ENCODE results near the gene DAP3.
"Not testable (repeated sequence)": the region's sequence is repeated elsewhere in the genome, so short reads cannot be mapped to it uniquely, and the experiment has no call there.

The DAP3 gene

GRCh38 chr1:155689081-155689607 lies at the start of gene DAP3:
Gene DAP3 (plus strand): TSS chr1:155689091. CDS start chr1:155709780, 20,689 bp downstream.
- not testable (repeated sequence) for H3K27me3 Mint-ChIP-seq; H3K9me3 Mint-ChIP-seq (ENCODE audit: low read depth)
- Mint-ChIP-seq H3K4me3 (peak within 1 kb of the TSS; percentile 96), H3K4me1 (ENCODE audit: low read depth) (peaks cover 68% of the 10 kb centered on the region), H3K36me3 (peaks cover 16% of the 10 kb centered on the region), H3K27ac (peak within 1 kb of the TSS; percentile 97)

- Mint-ChIP-seq H3K27me3 (no peaks in the 10 kb centered on the region), H3K27ac (no peak overlapping the region), H3K9me3 (ENCODE audit: low read depth) (no peaks in the 10 kb centered on the region), H3K4me1 (ENCODE audit: low read depth) (peaks cover 22% of the 10 kb centered on the region), H3K4me3 (no peak overlapping the region), H3K36me3 (peaks cover 6% of the 10 kb centered on the region)
These were observed 48.5 kb upstream of the DAP3 start for GRCh38 chr1:155640367-155640766.

DNA sequence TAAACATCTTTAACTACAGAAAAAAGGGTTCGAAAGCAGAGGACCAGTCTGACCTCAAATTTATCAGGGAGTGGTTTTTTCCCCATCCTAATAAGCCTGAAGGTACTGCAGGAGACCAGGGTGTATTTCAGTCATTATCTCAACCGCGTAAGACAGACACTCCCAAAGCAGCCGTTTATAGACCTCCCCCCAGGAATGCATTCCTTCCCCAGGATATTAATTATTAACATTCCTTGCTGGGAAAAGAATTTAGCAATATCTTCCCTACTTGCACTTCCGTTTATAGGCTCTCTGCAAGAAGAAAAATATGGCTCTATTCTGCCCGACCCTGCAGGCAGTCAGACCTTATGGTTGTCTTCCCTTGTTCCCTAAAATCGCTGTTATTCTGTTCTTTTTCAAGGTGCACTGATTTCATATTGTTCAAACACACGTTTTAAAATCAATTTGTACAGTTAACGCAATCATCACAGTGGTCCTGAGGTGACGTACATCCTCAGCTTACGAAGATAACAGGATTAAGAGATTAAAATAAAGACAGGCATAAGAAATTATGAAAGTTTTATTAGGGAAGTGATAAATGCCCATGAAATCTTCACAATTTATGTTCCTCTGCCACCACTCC lies 46.2 kb upstream of the DAP3 start:
- H3K4me1 Mint-ChIP-seq (ENCODE audit: low read depth); H3K4me3 Mint-ChIP-seq; H3K27me3 Mint-ChIP-seq; H3K9me3 Mint-ChIP-seq (ENCODE audit: low read depth); H3K27ac Mint-ChIP-seq: not testable (repeated sequence)
- H3K36me3 Mint-ChIP-seq = peaks cover 10% of the 10 kb centered on the region

DNA sequence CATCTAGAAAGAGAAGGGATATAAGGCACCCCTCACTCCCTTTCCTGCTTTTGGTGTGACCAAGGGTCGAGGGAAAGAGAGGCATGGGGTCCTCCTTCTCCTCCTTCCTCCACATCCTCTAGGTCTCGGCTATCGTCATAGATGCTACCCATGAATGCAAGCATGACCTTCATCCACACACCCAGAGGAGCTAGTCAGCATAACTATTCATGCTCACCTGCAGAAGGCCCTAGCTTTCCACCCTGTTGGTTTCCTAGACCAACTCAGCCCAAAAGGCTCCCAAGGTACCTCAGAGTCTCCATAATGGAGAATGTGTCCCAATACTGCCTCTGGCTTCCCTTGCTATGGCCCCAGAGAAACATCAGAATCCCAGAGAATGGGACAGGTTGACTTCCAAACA lies 45.7 kb upstream of the DAP3 start:
- Mint-ChIP-seq H3K4me1 (ENCODE audit: low read depth) (no peaks in the 10 kb centered on the region), H3K9me3 (ENCODE audit: low read depth) (no peaks in the 10 kb centered on the region), H3K27ac (no peak overlapping the region), H3K4me3 (no peak overlapping the region), H3K36me3 (peaks cover 10% of the 10 kb centered on the region), H3K27me3 (no peaks in the 10 kb centered on the region)

GRCh38 chr1:155645034-155645598 lies 43.8 kb upstream of the DAP3 start:
- no peak overlapping the region for H3K27ac Mint-ChIP-seq
- no peaks in the 10 kb centered on the region for H3K9me3 Mint-ChIP-seq (ENCODE audit: low read depth)
- no peaks in the 10 kb centered on the region for H3K27me3 Mint-ChIP-seq
- H3K4me1 Mint-ChIP-seq (ENCODE audit: low read depth) = no peaks in the 10 kb centered on the region
- H3K4me3 Mint-ChIP-seq = no peak overlapping the region
- peaks cover 12% of the 10 kb centered on the region for H3K36me3 Mint-ChIP-seq

GRCh38 chr1:155645648-155646047 lies 43.2 kb upstream of the DAP3 start:
- no peaks in the 10 kb centered on the region for H3K9me3 Mint-ChIP-seq (ENCODE audit: low read depth)
- no peak overlapping the region for H3K27ac Mint-ChIP-seq
- H3K36me3 Mint-ChIP-seq = peaks cover 9% of the 10 kb centered on the region
- H3K4me1 Mint-ChIP-seq (ENCODE audit: low read depth) = no peaks in the 10 kb centered on the region
- no peaks in the 10 kb centered on the region for H3K27me3 Mint-ChIP-seq
- H3K4me3 Mint-ChIP-seq = no peak overlapping the region

DNA sequence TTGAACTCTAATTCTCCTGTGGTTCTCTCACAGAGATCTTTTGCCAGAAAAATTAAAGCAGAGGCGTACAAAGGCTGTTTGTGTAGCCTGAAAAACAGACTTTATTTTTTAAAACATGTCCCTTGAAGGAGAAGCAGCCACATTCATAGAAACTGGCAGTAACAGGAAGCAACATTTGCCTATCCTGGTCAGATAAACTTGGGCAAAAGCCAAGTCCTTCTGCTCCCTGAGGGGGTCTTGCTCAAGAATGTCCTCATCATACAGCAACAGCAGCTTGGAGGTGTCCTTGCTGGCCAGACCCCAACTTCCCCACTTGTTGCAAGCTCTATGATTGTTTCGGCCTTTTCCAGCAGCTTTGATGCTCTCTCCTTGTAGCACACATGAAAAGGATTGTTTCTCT lies 42.6 kb upstream of the DAP3 start:
- Mint-ChIP-seq H3K36me3 (peaks cover 9% of the 10 kb centered on the region), H3K4me3 (no peak overlapping the region), H3K4me1 (ENCODE audit: low read depth) (no peaks in the 10 kb centered on the region), H3K27ac (no peak overlapping the region), H3K9me3 (ENCODE audit: low read depth) (no peaks in the 10 kb centered on the region), H3K27me3 (no peaks in the 10 kb centered on the region)

DNA sequence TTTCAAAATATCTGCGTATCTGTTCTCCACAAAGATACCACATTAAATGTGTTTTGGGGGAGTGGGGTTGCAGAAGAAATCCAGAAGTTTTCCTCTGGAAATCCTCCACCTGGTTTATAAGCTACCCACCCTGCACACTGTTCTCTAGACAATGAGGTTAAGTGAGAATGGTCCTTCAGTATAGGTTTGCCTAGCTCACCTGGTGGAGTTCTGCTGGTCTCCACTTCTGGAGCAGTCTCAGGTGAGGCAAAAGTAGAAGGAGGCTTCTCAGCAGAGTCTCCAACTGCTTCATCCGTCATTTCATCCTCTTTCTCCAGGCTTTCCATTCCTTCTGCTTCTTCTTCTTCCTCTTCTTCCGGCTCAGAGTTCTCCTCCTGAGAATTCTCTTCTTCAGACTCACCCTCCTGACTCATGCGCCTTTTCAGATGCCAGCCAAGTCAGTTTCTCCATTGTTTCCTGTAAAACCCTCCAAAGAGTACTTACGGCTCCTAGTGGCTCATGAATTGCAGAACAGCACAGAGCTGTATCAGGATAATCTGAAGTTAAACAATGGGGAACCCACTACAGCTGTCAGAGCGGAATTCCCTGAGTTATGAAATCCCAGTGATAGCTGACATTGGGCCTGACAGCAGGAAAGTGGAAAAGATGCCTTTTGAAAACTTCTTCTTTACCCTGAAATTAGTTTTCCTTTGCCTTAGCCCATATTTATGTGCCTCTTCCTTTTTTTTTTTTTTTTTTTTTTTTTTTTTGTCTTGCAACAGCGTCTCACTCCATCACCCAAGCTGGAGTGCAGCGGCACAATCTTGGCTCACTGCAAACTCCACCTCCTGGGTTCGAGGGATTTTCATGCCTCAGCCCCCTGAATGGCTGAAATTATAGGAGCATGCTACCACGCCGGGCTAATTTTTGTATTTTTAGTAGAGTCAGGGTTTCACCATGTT lies 40.4 kb upstream of the DAP3 start:
- no peak overlapping the region for H3K27ac Mint-ChIP-seq
- no peaks in the 10 kb centered on the region for H3K27me3 Mint-ChIP-seq
- peaks cover 6% of the 10 kb centered on the region for H3K36me3 Mint-ChIP-seq
- H3K9me3 Mint-ChIP-seq (ENCODE audit: low read depth) = no peaks in the 10 kb centered on the region
- no peak overlapping the region for H3K4me3 Mint-ChIP-seq
- H3K4me1 Mint-ChIP-seq (ENCODE audit: low read depth) = no peaks in the 10 kb centered on the region

GRCh38 chr1:155649676-155650075 lies 39.2 kb upstream of the DAP3 start:
- no peaks in the 10 kb centered on the region for H3K9me3 Mint-ChIP-seq (ENCODE audit: low read depth)
- H3K4me1 Mint-ChIP-seq (ENCODE audit: low read depth) = no peaks in the 10 kb centered on the region
- H3K4me3 Mint-ChIP-seq = no peak overlapping the region
- no peaks in the 10 kb centered on the region for H3K27me3 Mint-ChIP-seq
- no peak overlapping the region for H3K27ac Mint-ChIP-seq
- peaks cover 6% of the 10 kb centered on the region for H3K36me3 Mint-ChIP-seq

- H3K4me1 Mint-ChIP-seq (ENCODE audit: low read depth) = no peaks in the 10 kb centered on the region
- no peaks in the 10 kb centered on the region for H3K9me3 Mint-ChIP-seq (ENCODE audit: low read depth)
- H3K36me3 Mint-ChIP-seq = peaks cover 6% of the 10 kb centered on the region
- H3K27ac Mint-ChIP-seq = no peak overlapping the region
- H3K27me3 Mint-ChIP-seq = no peaks in the 10 kb centered on the region
- H3K4me3 Mint-ChIP-seq = no peak overlapping the region
These were observed 38.6 kb upstream of the DAP3 start for GRCh38 chr1:155650231-155650757.

GRCh38 chr1:155651861-155652661 lies 36.8 kb upstream of the DAP3 start:
- no peaks in the 10 kb centered on the region for H3K9me3 Mint-ChIP-seq (ENCODE audit: low read depth)
- H3K4me1 Mint-ChIP-seq (ENCODE audit: low read depth) = no peaks in the 10 kb centered on the region
- H3K27me3 Mint-ChIP-seq = no peaks in the 10 kb centered on the region
- H3K4me3 Mint-ChIP-seq = no peak overlapping the region
- peaks cover 2% of the 10 kb centered on the region for H3K36me3 Mint-ChIP-seq
- H3K27ac Mint-ChIP-seq = no peak overlapping the region

- Mint-ChIP-seq H3K9me3 (ENCODE audit: low read depth) (no peaks in the 10 kb centered on the region), H3K27ac (no peak overlapping the region), H3K4me1 (ENCODE audit: low read depth) (no peaks in the 10 kb centered on the region), H3K27me3 (no peaks in the 10 kb centered on the region), H3K36me3 (peaks cover 2% of the 10 kb centered on the region), H3K4me3 (no peak overlapping the region)
These were observed 35.9 kb upstream of the DAP3 start for GRCh38 chr1:155652951-155653350.

DNA sequence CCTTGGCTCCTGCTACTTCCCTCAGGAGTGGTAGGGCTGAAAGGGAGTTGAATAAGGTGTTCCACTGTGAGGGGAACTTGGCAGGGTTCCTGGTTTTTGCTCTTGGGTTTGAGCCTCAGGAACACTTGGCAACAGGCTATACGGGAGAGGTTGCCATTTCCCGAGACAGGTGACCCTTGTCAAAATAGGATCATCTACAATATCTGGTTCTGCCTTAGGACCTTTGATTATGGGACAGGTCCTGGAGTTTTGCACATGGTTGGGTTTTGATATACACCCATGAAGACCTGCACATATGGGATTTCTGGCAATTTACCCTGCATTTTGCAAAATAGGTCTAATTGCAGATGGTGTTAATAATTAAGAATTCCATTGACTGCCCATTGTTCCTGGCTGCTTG lies 31.4 kb upstream of the DAP3 start:
- H3K36me3 Mint-ChIP-seq = peaks cover 7% of the 10 kb centered on the region

DNA sequence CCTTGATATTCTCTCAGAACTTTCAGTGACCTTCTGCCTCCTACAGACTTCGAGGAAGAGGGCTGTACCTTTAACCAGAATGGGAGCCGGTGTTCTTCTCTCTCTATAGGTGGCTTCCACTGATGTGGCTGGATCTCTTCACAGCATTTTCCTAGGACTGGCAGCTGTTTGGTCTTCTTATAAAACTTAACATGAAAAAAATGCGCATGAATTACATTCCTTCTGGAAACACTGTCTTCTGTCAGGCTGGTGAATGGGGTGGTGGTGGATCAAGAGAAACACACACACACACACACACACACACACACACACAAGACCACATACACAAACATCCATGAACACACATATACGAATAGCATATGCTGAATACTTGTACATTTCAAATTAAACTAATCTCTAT lies 27.7 kb upstream of the DAP3 start:
- not testable (repeated sequence) for H3K36me3 Mint-ChIP-seq; H3K4me3 Mint-ChIP-seq; H3K27ac Mint-ChIP-seq; H3K27me3 Mint-ChIP-seq; H3K9me3 Mint-ChIP-seq (ENCODE audit: low read depth); H3K4me1 Mint-ChIP-seq (ENCODE audit: low read depth)

More for the DNA sequence above, 31.4 kb upstream of the DAP3 start:
- Mint-ChIP-seq H3K9me3 (ENCODE audit: low read depth) (no peaks in the 10 kb centered on the region), H3K4me3 (no peak overlapping the region), H3K4me1 (ENCODE audit: low read depth) (no peaks in the 10 kb centered on the region), H3K27me3 (no peaks in the 10 kb centered on the region), H3K27ac (no peak overlapping the region)
